Ramos (cell line): ENCODE results near the gene EGLN3.
"Not testable (repeated sequence)": the region's sequence is repeated elsewhere in the genome, so short reads cannot be mapped to it uniquely, and the experiment has no call there.

Source experiments
- in situ Hi-C: fragments of 300-500 bp; cut with MboI; formaldehyde crosslinking; loops from one replicate; pipeline ENCODE4 v1.14.3; 2022; ENCODE audit warnings: low sequenced_read_pairs; ENCODE audit not compliant: unreplicated experiment

Gene EGLN3

GRCh38 chr14:33950320-33951182 is at the start of gene EGLN3:
TSS of gene EGLN3 (minus strand) at chr14:33951074. CDS start at chr14:33950752, 322 bp downstream.
- in situ Hi-C loops: no loop called here

GRCh38 chr14:34000396-34000795 is 49.5 kb upstream of the EGLN3 start:
- in situ Hi-C loops: no loop called here

GRCh38 chr14:33999771-34000291 is 49.0 kb upstream of the EGLN3 start:
- in situ Hi-C loops: no loop called here

- in situ Hi-C loops: no loop called here
Observed at GRCh38 chr14:33997611-33998010, 46.7 kb upstream of the EGLN3 start.

GRCh38 chr14:33996462-33996861 is 45.6 kb upstream of the EGLN3 start:
- in situ Hi-C loops: no loop called here

- in situ Hi-C loops: no loop called here
Observed at GRCh38 chr14:33993246-33993645, 42.4 kb upstream of the EGLN3 start.

- in situ Hi-C loops: no loop called here
Observed at GRCh38 chr14:33992274-33993007, 41.6 kb upstream of the EGLN3 start.

- in situ Hi-C loops: no loop called here
Observed at GRCh38 chr14:33990790-33991189, 39.9 kb upstream of the EGLN3 start.

GRCh38 chr14:33987565-33988080 is 36.7 kb upstream of the EGLN3 start:
- in situ Hi-C loops: no loop called here

- in situ Hi-C loops: no loop called here
Observed at GRCh38 chr14:33986804-33987203, 35.9 kb upstream of the EGLN3 start.

- in situ Hi-C loops: no loop called here
Observed at GRCh38 chr14:33985242-33985641, 34.4 kb upstream of the EGLN3 start.

- in situ Hi-C loops: no loop called here
Observed at GRCh38 chr14:33979613-33980276, 28.9 kb upstream of the EGLN3 start.

GRCh38 chr14:33978892-33979612 is 28.2 kb upstream of the EGLN3 start:
- in situ Hi-C loops: no loop called here

GRCh38 chr14:33972583-33973081 is 21.8 kb upstream of the EGLN3 start:
- in situ Hi-C loops: no loop called here

- in situ Hi-C loops: not testable (repeated sequence)
Observed at GRCh38 chr14:33969846-33970245, 19.0 kb upstream of the EGLN3 start.

GRCh38 chr14:33968722-33969121 is 17.8 kb upstream of the EGLN3 start:
- in situ Hi-C loops: no loop called here

GRCh38 chr14:33967138-33967537 is 16.3 kb upstream of the EGLN3 start:
- in situ Hi-C loops: no loop called here

- in situ Hi-C loops: no loop called here
Observed at GRCh38 chr14:33966276-33966675, 15.4 kb upstream of the EGLN3 start.

GRCh38 chr14:33964599-33965317 is 13.9 kb upstream of the EGLN3 start:
- in situ Hi-C loops: no loop called here
